Vagina (tissue), 2 donors: Measurements from ENCODE around the gene ABCB1. TPM values are rescaled to one million over a fixed set of nuclear protein-coding genes. Genes with fewer than 3 reads are reported as not detected.

Source experiments
- DNase-seq, 2 donors: peaks; one replicate each; pipeline ENCODE4 v3.0.0-alpha.2; 2017; ENCODE audit errors: extremely low spot score in 2 of 2
- H3K27ac ChIP-seq: fragments of 200-600 bp; sonication (generic); one replicate; pipeline ENCODE4 v1.5.1; 2019
- H3K27me3 ChIP-seq: fragments of 200-600 bp; sonication (generic); one replicate; pipeline ENCODE4 v1.5.1; 2019
- H3K36me3 ChIP-seq, 2 donors: fragments of 200-600 bp; sonication (generic); one replicate each; pipeline ENCODE4 v1.5.1; 2017 to 2019
- H3K4me1 ChIP-seq: fragments of 200-600 bp; sonication (generic); one replicate; pipeline ENCODE4 v1.5.1; 2019
- H3K4me3 ChIP-seq, 2 donors: fragments of 200-600 bp; sonication (generic); 1 replicate in 1 of 2; 2 replicates in 1 of 2; pipeline ENCODE4 v1.5.1; 2016 to 2019
- H3K9me3 ChIP-seq: fragments of 200-600 bp; sonication (generic); one replicate; pipeline ENCODE4 v1.5.1; 2019
- CTCF ChIP-seq, 3 experiments: fragments of 450-650 bp in 2 of 3; fragments of 200-600 bp in 1 of 3; sonication (generic) in 1 of 3; IDR thresholded peaks; one replicate each; pipeline ENCODE4 v1.5.1; 2017 to 2019; ENCODE audit warnings: antibody characterized with exemption in 3 of 3, mild to moderate bottlenecking in 2 of 3, moderate library complexity in 2 of 3
- POLR2A ChIP-seq, 2 donors: fragments of 450-650 bp; IDR thresholded peaks; one replicate each; pipeline ENCODE4 v1.6.1; 2017; ENCODE audit warnings: antibody characterized with exemption in 2 of 2, mild to moderate bottlenecking in 2 of 2, moderate library complexity in 2 of 2
- POLR2AphosphoS5 ChIP-seq, 2 donors: sonication (generic); formaldehyde crosslinking; IDR thresholded peaks; one replicate each; pipeline ENCODE4 v1.9.0; 2017; ENCODE audit warnings: antibody characterized with exemption in 2 of 2, mild to moderate bottlenecking in 2 of 2, low read depth in 1 of 2; ENCODE audit not compliant: insufficient read depth in 1 of 2
- intact Hi-C: fragments of 100-400 bp; cut with DNase I; formaldehyde crosslinking; loops from one replicate; pipeline ENCODE4 v1.15.1; 2023
- total RNA-seq: library from RNA; depleted of rRNA; stranded (reverse); fragments of >200 nt; gene quantifications from one replicate; pipeline ENCODE4 v1.2.3, GENCODE V29; 2016

The ABCB1 gene
- total RNA-seq, 1 donor from 2014 or later, result 2.9 TPM

- TF ChIP-seq CTCF (IDR thresholded peaks at IDR 0.05), result no peak
- no peak for TF ChIP-seq POLR2AphosphoS5 (IDR thresholded peaks at IDR 0.05; ENCODE audit: insufficient read depth in 1 of 2, low read depth in 1 of 2)
- TF ChIP-seq POLR2A (IDR thresholded peaks at IDR 0.05), result no peak
- no peak overlapping the region for H3K4me3 ChIP-seq
- intact Hi-C loops, result no loop called here
- no peak overlapping the region for H3K27ac ChIP-seq
- no peak for DNase-seq
- no peaks in the 10 kb centered on the region for H3K9me3 ChIP-seq
- H3K27me3 ChIP-seq, result no peaks in the 10 kb centered on the region
- H3K36me3 ChIP-seq, result no peaks in the 10 kb centered on the region
- no peaks in the 10 kb centered on the region for H3K4me1 ChIP-seq
Measured at GRCh38 chr7:87609916-87610315, 9.2 kb upstream of the ABCB1 start.

- no peak for DNase-seq
- Histone ChIP-seq H3K9me3 (no peaks in the 10 kb centered on the region), H3K4me1 (no peaks in the 10 kb centered on the region), H3K27ac (no peak overlapping the region), H3K4me3 (no peak overlapping the region), H3K36me3 (no peaks in the 10 kb centered on the region), H3K27me3 (no peaks in the 10 kb centered on the region)
- intact Hi-C loops, result no loop called here
- TF ChIP-seq POLR2AphosphoS5 (IDR thresholded peaks at IDR 0.05; ENCODE audit: insufficient read depth in 1 of 2, low read depth in 1 of 2) (peak in 1 of 2 donors; percentile 75), CTCF (IDR thresholded peaks at IDR 0.05) (no peak), POLR2A (IDR thresholded peaks at IDR 0.05) (no peak)
Measured at GRCh38 chr7:87608431-87608830, 7.7 kb upstream of the ABCB1 start.

- intact Hi-C loops, result no loop called here
- DNase-seq, result no peak
- H3K27me3 ChIP-seq, result no peaks in the 10 kb centered on the region
- TF ChIP-seq CTCF (IDR thresholded peaks at IDR 0.05), result no peak
- TF ChIP-seq POLR2AphosphoS5 (IDR thresholded peaks at IDR 0.05; ENCODE audit: insufficient read depth in 1 of 2, low read depth in 1 of 2), result no peak
- TF ChIP-seq POLR2A (IDR thresholded peaks at IDR 0.05), result no peak
- H3K27ac ChIP-seq, result no peak overlapping the region
- peaks cover 12% of the 10 kb centered on the region for H3K4me1 ChIP-seq
- no peaks in the 10 kb centered on the region for H3K36me3 ChIP-seq
- H3K9me3 ChIP-seq, result no peaks in the 10 kb centered on the region
- H3K4me3 ChIP-seq, result no peak overlapping the region
Measured at GRCh38 chr7:87604264-87604663, 3.6 kb upstream of the ABCB1 start.

GRCh38 chr7:87599336-87599735 lies 1.3 kb downstream of the ABCB1 start:
- peak overlapping the region; percentile 4 to 39 for H3K4me3 ChIP-seq

More at GRCh38 chr7:87599336-87599735, 1.3 kb downstream of the ABCB1 start:
- H3K27ac ChIP-seq, result no peak overlapping the region
- TF ChIP-seq POLR2AphosphoS5 (IDR thresholded peaks at IDR 0.05; ENCODE audit: insufficient read depth in 1 of 2, low read depth in 1 of 2) (no peak), CTCF (IDR thresholded peaks at IDR 0.05) (no peak)
- peaks cover 12% of the 10 kb centered on the region for H3K4me1 ChIP-seq
- H3K9me3 ChIP-seq, result no peaks in the 10 kb centered on the region
- H3K36me3 ChIP-seq, result no peaks in the 10 kb centered on the region
- intact Hi-C loops, result no loop called here
- no peak for DNase-seq
- H3K27me3 ChIP-seq, result no peaks in the 10 kb centered on the region
